Measurements from ENCODE around the gene FSTL5. TPM values are rescaled to one million over a fixed set of nuclear protein-coding genes. Genes with fewer than 3 reads are reported as not detected.
"Not testable (repeated sequence)": the region's sequence is repeated elsewhere in the genome, so short reads cannot be mapped to it uniquely, and the experiment has no call there.

The FSTL5 gene
- total RNA-seq, 1 experiment from 2014 or later: not detected

DNA sequence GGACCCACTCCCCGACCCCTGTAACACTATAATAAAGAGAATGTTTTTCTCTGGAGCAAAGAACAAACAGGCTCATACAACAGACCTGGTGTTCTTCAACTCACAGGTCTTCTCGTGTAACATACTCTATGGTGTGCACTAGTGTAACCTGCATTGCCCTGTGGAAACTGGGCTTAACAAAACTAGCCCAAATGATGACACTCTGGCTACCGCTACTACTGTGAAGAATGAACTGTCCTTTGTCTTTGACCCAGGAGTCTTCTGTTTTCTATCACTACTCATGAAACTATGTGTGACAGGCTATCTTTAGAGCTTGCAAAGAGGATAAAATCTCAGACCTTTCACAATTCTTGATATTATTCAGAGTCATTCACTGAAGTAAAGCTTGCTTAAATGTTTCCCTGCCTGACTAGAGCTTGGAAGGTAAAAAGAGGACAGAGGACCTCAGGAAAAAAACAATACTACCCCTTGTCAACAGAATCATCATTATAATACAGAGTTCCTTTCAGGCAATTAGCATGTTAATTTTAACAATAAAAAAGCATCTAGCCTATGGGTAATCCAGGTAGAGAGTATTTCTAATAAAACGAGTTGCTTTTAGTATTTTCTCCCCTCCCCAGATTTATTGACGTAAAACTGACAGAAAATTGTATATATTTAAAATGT, 59.2 kb downstream of the FSTL5 start:
- H2BK120ac ChIP-seq (ENCODE audit: low read depth, low read length, poor library complexity, severe bottlenecking): no peak overlapping the region
- no peak overlapping the region for H3K9ac ChIP-seq (ENCODE audit: extremely low read depth, insufficient read length, low read length)
- no peak overlapping the region for H2BK12ac ChIP-seq (ENCODE audit: insufficient read length, low read depth, low read length)
- Mint-ChIP-seq H3K36me3 (ENCODE audit: insufficient read depth in 1 of 3, low read depth in 3 of 3) (peaks cover 0 to 10% (median 2%) of the 10 kb centered on the region in 3 experiments; a peak in 3 of 7 replicates), H3K4me1 (peaks cover 38 to 40% of the 10 kb centered on the region in 2 experiments), H3K27ac (peak overlapping the region; percentile 15 to 96 (median 82); a peak in 6 of 7 replicates), H3K9me3 (peaks cover under 1 to 8% of the 10 kb centered on the region in 2 experiments; a peak in 4 of 5 replicates), H3K4me3 (no peak overlapping the region), H3K27me3 (ENCODE audit: low read depth) (no peaks in the 10 kb centered on the region)
- H3K79me2 ChIP-seq (ENCODE audit: insufficient read depth, low read length): no peaks in the 10 kb centered on the region
- no peak overlapping the region for H3K23ac ChIP-seq (ENCODE audit: insufficient read length, low read depth, low read length)
- H2BK15ac ChIP-seq (ENCODE audit: low read depth, low read length): no peak overlapping the region
- no peaks in the 10 kb centered on the region for H4K20me1 ChIP-seq (ENCODE audit: control insufficient read depth, insufficient read depth, insufficient read length)
- H2AFZ ChIP-seq (ENCODE audit: low read length): no peak overlapping the region
- no peak overlapping the region for H4K5ac ChIP-seq (ENCODE audit: insufficient read length, low read depth, low read length)
- no peak overlapping the region for H3K56ac ChIP-seq (ENCODE audit: insufficient read length, low read depth, low read length)
- WGBS (ENCODE audit: extremely low coverage, insufficient read length, low lambda C conversion rate): no CpG with 5 or more reads among the region's 5 CpGs
- no peak overlapping the region for H2BK5ac ChIP-seq (ENCODE audit: insufficient read length, low read length)
- no peak overlapping the region for H2AK5ac ChIP-seq (ENCODE audit: insufficient read length, low read length)
- no peak overlapping the region for H4K91ac ChIP-seq (ENCODE audit: insufficient read length, low read depth, low read length)
- peak overlapping the region; percentile 82 for H3K27ac ChIP-seq (ENCODE audit: insufficient read length, low read depth, low read length)
- no peak overlapping the region for H3T11ph ChIP-seq (ENCODE audit: low read length)
- H3K27me3 ChIP-seq (ENCODE audit: insufficient read depth, low read length): no peaks in the 10 kb centered on the region
- H3K4ac ChIP-seq (ENCODE audit: low read depth, low read length): no peak overlapping the region
- H3K14ac ChIP-seq (ENCODE audit: insufficient read depth, low read length): no peak overlapping the region
- TF ChIP-seq, protein P1, sequence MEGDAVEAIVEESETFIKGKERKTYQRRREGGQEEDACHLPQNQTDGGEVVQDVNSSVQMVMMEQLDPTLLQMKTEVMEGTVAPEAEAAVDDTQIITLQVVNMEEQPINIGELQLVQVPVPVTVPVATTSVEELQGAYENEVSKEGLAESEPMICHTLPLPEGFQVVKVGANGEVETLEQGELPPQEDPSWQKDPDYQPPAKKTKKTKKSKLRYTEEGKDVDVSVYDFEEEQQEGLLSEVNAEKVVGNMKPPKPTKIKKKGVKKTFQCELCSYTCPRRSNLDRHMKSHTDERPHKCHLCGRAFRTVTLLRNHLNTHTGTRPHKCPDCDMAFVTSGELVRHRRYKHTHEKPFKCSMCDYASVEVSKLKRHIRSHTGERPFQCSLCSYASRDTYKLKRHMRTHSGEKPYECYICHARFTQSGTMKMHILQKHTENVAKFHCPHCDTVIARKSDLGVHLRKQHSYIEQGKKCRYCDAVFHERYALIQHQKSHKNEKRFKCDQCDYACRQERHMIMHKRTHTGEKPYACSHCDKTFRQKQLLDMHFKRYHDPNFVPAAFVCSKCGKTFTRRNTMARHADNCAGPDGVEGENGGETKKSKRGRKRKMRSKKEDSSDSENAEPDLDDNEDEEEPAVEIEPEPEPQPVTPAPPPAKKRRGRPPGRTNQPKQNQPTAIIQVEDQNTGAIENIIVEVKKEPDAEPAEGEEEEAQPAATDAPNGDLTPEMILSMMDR (conservative IDR thresholded peaks at IDR 0.05): no peak
- no peak overlapping the region for H3K18ac ChIP-seq (ENCODE audit: insufficient read length, low read depth, low read length)
- H3K4me1 ChIP-seq (ENCODE audit: insufficient read depth, low read length): peaks cover 14% of the 10 kb centered on the region; the same call in 1 of the 2 replicates
- no peak overlapping the region for H2BK20ac ChIP-seq (ENCODE audit: low read depth, low read length, poor library complexity, severe bottlenecking)
- no peaks in the 10 kb centered on the region for H3K79me1 ChIP-seq (ENCODE audit: insufficient read depth, low read depth, low read length, poor library complexity, severe bottlenecking)
- H3K9me3 ChIP-seq (ENCODE audit: control insufficient read depth, low read depth, low read length): no peaks in the 10 kb centered on the region
- DNase-seq: no peak
- no peak overlapping the region for H3K4me2 ChIP-seq (ENCODE audit: insufficient read depth, insufficient read length, low read length)
- no peaks in the 10 kb centered on the region for H3K23me2 ChIP-seq (ENCODE audit: insufficient read length, low read depth, low read length, poor library complexity, severe bottlenecking)
- H4K8ac ChIP-seq (replicated peaks; ENCODE audit: insufficient read length, low read depth, low read length): no peak overlapping the region

DNA sequence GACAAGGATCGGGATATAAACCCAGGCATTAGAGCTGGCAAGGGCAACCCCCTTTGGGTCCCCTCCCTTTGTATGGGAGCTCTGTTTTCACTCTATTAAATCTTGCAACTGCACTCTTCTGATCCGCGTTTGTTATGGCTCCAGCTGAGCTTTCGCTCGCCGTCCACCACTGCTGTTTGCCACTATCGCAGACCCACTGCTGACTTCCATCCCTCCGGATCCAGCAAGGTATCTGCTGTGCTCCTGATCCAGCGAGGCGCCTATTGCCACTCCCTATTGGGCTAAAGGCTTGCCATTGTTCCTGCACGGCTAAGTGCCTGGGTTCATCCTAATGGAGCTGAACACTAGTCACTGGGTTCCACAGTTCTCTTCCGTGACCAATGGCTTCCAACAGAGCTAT, 59.9 kb downstream of the FSTL5 start:
- not testable (repeated sequence) for H2AK5ac ChIP-seq (ENCODE audit: insufficient read length, low read length); H2BK20ac ChIP-seq (ENCODE audit: low read depth, low read length, poor library complexity, severe bottlenecking); H2BK5ac ChIP-seq (ENCODE audit: insufficient read length, low read length); H3K9me3 ChIP-seq (ENCODE audit: control insufficient read depth, low read depth, low read length); H4K8ac ChIP-seq (replicated peaks; ENCODE audit: insufficient read length, low read depth, low read length); H4K5ac ChIP-seq (ENCODE audit: insufficient read length, low read depth, low read length); H2AFZ ChIP-seq (ENCODE audit: low read length); H4K91ac ChIP-seq (ENCODE audit: insufficient read length, low read depth, low read length); H3K14ac ChIP-seq (ENCODE audit: insufficient read depth, low read length); H3K23ac ChIP-seq (ENCODE audit: insufficient read length, low read depth, low read length); H3K27me3 Mint-ChIP-seq (ENCODE audit: low read depth); H3K79me2 ChIP-seq (ENCODE audit: insufficient read depth, low read length); H4K20me1 ChIP-seq (ENCODE audit: control insufficient read depth, insufficient read depth, insufficient read length); H3K9ac ChIP-seq (ENCODE audit: extremely low read depth, insufficient read length, low read length); H3T11ph ChIP-seq (ENCODE audit: low read length); H3K9me3 Mint-ChIP-seq; H2BK12ac ChIP-seq (ENCODE audit: insufficient read length, low read depth, low read length); H3K4ac ChIP-seq (ENCODE audit: low read depth, low read length); H3K27me3 ChIP-seq (ENCODE audit: insufficient read depth, low read length); H2BK120ac ChIP-seq (ENCODE audit: low read depth, low read length, poor library complexity, severe bottlenecking); H3K18ac ChIP-seq (ENCODE audit: insufficient read length, low read depth, low read length); H3K23me2 ChIP-seq (ENCODE audit: insufficient read length, low read depth, low read length, poor library complexity, severe bottlenecking); H3K56ac ChIP-seq (ENCODE audit: insufficient read length, low read depth, low read length); H3K79me1 ChIP-seq (ENCODE audit: insufficient read depth, low read depth, low read length, poor library complexity, severe bottlenecking); H2BK15ac ChIP-seq (ENCODE audit: low read depth, low read length); H3K4me2 ChIP-seq (ENCODE audit: insufficient read depth, insufficient read length, low read length)
- Histone ChIP-seq H3K27ac (ENCODE audit: insufficient read length, low read depth, low read length) (peak overlapping the region; percentile 82), H3K4me1 (ENCODE audit: insufficient read depth, low read length) (peaks cover 14% of the 10 kb centered on the region; the same call in 1 of the 2 replicates)
- Mint-ChIP-seq H3K4me3 (peak overlapping the region in 1 of 2 experiments; percentile 20; a peak in 1 of 5 replicates), H3K4me1 (peaks cover 38 to 40% of the 10 kb centered on the region in 2 experiments), H3K27ac (peak overlapping the region; percentile 2 to 96 (median 82); a peak in 5 of 7 replicates), H3K36me3 (ENCODE audit: insufficient read depth in 1 of 3, low read depth in 3 of 3) (peaks cover 0 to 10% (median 2%) of the 10 kb centered on the region in 3 experiments; a peak in 3 of 7 replicates)
- DNase-seq: peak; percentile 31
- WGBS (ENCODE audit: extremely low coverage, insufficient read length, low lambda C conversion rate): no CpG with 5 or more reads among the region's 12 CpGs

All from H9 (cell line).